GM19351 (cell line): ENCODE data around the gene DIAPH2.

Experiments
- ATAC-seq: cut with Tn5 transposase; IDR thresholded peaks from one replicate; pipeline ENCODE4 v1.9.1; 2021; ENCODE audit warnings: mild to moderate bottlenecking, moderate library complexity; ENCODE audit not compliant: unreplicated experiment

Gene DIAPH2

DNA sequence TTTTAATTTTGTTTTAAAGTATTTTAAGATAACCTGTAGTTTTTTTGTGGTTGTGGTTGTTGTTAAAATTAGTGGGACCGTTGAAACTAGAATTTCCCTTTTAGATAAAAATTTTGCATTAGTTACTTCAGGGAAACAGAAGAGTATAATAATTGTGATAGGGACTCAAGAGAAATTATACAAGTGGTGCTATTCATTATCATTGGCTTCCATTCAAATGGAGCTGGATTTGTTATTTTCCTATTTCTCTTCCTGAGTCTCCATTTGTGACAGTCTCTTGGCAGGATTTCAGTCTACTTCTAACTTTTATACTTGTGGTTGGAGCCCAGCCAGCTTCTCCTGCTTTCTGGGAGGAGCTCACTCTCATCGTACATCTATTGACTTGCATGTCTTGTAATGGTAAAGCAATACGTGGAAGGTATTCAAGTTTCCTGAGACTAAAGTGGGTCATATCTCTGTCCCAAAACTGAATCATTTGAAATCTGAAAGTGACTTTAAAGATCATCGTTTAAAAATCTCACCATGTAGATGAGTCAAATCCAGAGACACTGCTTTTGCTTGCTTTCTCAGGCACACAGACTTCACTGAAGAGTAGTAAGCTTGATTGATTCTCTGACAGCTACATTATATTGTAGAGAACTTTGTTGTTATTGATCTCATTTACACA, 354.9 kb downstream of the DIAPH2 start:
- peak; percentile 86 for ATAC-seq

GRCh38 chrX:97045470-97045869, 360.8 kb downstream of the DIAPH2 start:
- no peak for ATAC-seq

- no peak for ATAC-seq
Observed at GRCh38 chrX:97046867-97047266, 362.2 kb downstream of the DIAPH2 start.

- no peak for ATAC-seq
Observed at GRCh38 chrX:97050392-97050791, 365.8 kb downstream of the DIAPH2 start.

- no peak for ATAC-seq
Observed at GRCh38 chrX:97057349-97057909, 372.8 kb downstream of the DIAPH2 start.

- no peak for ATAC-seq
Observed at GRCh38 chrX:97060020-97060419, 375.4 kb downstream of the DIAPH2 start.

- ATAC-seq: no peak
Observed at GRCh38 chrX:97065066-97065465, 380.4 kb downstream of the DIAPH2 start.

- ATAC-seq: no peak
Observed at GRCh38 chrX:97065973-97066372, 381.3 kb downstream of the DIAPH2 start.

- ATAC-seq: no peak
Observed at GRCh38 chrX:97066381-97066780, 381.7 kb downstream of the DIAPH2 start.

GRCh38 chrX:97070346-97070745, 385.7 kb downstream of the DIAPH2 start:
- no peak for ATAC-seq

DNA sequence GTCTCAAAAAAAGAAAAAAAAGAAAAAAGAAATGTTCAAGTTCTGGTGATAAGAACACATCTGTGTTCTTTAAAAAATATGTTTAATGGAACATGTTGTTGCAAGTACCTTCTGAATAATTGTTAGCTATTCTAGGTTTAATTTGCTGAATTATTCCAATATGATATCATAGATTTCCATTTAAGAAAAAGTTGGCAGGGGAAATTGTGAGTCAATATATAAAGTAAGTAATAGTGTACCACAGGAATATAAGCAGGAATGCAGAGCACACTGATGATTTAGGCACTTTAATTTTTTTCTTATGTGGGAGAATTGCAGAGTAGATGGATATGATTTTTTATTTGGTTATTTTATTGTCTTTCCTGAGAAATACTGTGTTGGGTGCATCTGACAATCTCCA, 389.8 kb downstream of the DIAPH2 start:
- ATAC-seq: no peak

DNA sequence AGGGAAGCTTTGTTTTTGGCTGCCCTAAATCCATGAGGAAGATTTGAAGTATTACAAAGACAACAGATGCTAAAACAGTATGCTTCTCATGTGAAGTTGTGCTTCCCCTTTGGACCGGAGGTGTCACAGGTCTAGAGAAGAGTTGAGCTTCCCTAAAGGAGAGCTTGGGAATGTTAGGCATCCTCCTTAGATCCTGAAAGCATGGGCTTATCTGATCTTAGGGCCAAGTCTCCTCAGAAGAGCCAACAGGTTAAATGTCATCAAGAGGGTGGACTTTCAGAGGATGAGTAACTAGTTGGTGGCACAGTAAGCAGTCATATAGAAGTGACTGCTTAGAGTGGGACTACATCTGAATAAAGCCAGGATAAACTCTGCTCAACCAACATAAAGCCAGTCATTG, 404.5 kb downstream of the DIAPH2 start:
- ATAC-seq: no peak

DNA sequence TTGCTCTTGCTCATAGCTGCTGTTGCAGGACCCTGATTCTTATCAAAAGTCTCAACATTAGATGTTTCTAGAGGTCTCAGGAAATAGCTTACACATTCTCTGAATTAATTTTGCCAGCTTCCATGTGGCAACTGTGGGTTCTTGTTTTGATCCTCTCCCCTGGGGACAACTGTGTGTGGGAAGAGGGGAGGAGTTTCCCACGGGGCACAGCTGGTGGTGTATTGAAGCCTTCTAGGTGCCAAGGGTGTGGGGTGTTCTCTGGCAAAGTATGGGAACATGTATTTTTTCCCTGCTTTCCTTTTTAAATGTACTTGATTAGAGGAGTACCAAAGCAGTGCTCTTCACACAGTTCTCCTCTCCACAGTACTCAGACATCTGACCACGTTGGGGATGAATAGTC, 411.7 kb downstream of the DIAPH2 start:
- ATAC-seq: no peak

DNA sequence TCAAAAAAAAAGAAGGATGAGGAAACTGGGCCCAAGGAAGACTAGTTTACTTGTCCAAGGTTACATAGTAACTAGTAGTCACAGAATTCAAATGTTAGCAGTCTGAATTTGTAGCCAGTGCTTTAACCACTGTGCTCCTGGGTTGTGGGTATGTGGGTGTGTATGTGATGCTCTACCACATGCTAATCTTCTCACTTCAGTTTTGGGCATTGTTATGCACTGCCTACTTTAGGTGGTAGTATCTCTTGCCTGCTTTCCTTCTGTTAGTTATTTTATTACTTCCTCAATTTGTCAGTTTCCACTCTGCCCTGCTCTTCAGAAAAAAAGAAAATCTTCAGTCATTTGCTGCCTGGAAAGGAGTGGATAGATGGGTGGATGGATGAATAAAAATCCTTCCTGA, 418.3 kb downstream of the DIAPH2 start:
- peak; percentile 51 for ATAC-seq

DNA sequence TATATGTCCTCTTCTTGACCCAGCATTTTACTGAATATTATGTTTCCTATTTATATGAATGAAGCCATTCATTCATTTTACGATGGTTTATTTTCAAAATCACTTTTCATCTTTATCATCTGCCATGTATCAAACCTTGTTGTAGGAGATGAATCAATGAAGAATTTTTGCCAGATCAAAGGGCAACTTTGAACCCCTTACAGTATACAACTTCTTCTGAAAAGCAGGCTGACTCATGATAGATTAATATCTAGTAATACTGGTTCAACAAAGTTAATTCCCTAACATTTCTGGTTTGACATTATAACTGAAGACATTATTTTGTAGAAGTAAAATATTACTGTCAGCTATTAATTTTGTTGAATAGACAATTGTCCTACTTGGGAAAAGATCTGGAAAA, 425.1 kb downstream of the DIAPH2 start:
- no peak for ATAC-seq

DNA sequence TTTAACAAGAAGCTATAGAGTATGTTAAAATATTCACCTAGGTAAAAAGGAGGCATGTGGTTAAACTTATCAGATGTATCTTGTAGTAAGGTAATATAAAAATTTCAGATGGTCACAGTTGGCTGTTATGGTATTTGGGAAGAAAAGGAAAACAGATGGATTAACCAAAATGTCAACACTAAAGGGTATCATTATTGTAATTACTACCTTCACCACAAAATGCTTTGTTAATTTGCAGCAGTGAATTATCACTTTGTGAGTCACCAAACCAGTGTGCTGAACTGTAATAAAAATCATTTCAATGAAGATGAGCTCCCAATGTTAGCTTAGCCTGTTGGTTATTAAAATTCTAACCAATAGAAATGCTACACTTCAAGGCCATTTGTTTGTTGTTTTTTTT, 432.9 kb downstream of the DIAPH2 start:
- ATAC-seq: no peak

- no peak for ATAC-seq
Observed at GRCh38 chrX:97119474-97120109, 434.9 kb downstream of the DIAPH2 start.

GRCh38 chrX:97123001-97123400, 438.4 kb downstream of the DIAPH2 start:
- no peak for ATAC-seq

GRCh38 chrX:97126020-97126419, 441.4 kb downstream of the DIAPH2 start:
- no peak for ATAC-seq

GRCh38 chrX:97132664-97133415, 448.2 kb downstream of the DIAPH2 start:
- peak; percentile 68 for ATAC-seq

GRCh38 chrX:97145934-97146333, 461.3 kb downstream of the DIAPH2 start:
- ATAC-seq: no peak

- no peak for ATAC-seq
Observed at GRCh38 chrX:97155816-97156215, 471.2 kb downstream of the DIAPH2 start.
